K562 (cell line): ENCODE data around the gene FTSJ3. TPM values are rescaled to one million over a fixed set of nuclear protein-coding genes. Genes with fewer than 3 reads are reported as not detected.
A peak's percentile ranks its signal among the peaks of the same experiment; 100 is the strongest.

Experiments used
- FOXJ2 ChIP-seq: fragments of 200-800 bp; sonication (Bioruptor generic); IDR thresholded peaks from 2 replicates; pipeline ENCODE4 v1.6.1; 2016; ENCODE audit warnings: missing genetic modification characterization, missing compliant biosample characterization
- HDAC6 ChIP-seq: IDR thresholded peaks from 2 replicates; pipeline ENCODE4 v1.6.1; 2012; ENCODE audit warnings: low read depth, mild to moderate bottlenecking, control low read depth, inconsistent platforms, low read length, moderate library complexity
- HMGN3 ChIP-seq: IDR thresholded peaks from 2 replicates; pipeline ENCODE4 v1.6.1; 2011; ENCODE audit warnings: borderline replicate concordance, low read depth, mild to moderate bottlenecking, mixed read lengths, low read length; ENCODE audit not compliant: insufficient read length; ENCODE audit errors: extremely low read depth
- JUN ChIP-seq, 2 experiments: sonication (generic) in 1 of 2; formaldehyde crosslinking in 1 of 2; IDR thresholded peaks; 2 replicates each; pipeline versions ENCODE4 v1.6.1 to v1.8.0; 2012 to 2022; ENCODE audit warnings: borderline replicate concordance in 2 of 2, mild to moderate bottlenecking in 2 of 2, improper control_type of control experiment in 1 of 2, low read depth in 1 of 2, low read length in 1 of 2, missing genetic modification reagents in 1 of 2
- MEF2A ChIP-seq: IDR thresholded peaks from 2 replicates; pipeline ENCODE4 v1.6.1; 2011; ENCODE audit warnings: low read depth, mild to moderate bottlenecking, low read length, moderate library complexity; ENCODE audit not compliant: control insufficient read depth
- TCF3 ChIP-seq: sonication (generic); formaldehyde crosslinking; IDR thresholded peaks from 2 replicates; pipeline ENCODE4 v1.4.0; 2020; ENCODE audit warnings: mild to moderate bottlenecking, missing genetic modification reagents
- TEAD4 ChIP-seq, 2 experiments: sonication (generic) in 1 of 2; formaldehyde crosslinking in 1 of 2; IDR thresholded peaks; 2 replicates each; pipeline versions ENCODE4 v1.6.1 to v1.8.0; 2012 to 2022; ENCODE audit warnings: borderline replicate concordance in 1 of 2, inconsistent platforms in 1 of 2, low read length in 1 of 2, mild to moderate bottlenecking in 1 of 2, missing genetic modification reagents in 1 of 2
- ZNF696 ChIP-seq: fragments of 250-450 bp; sonication (Bioruptor Pico); conservative IDR thresholded peaks from 2 replicates; pipeline ENCODE4 v1.4.0; 2020; ENCODE audit warnings: mild to moderate bottlenecking, moderate library complexity
- ZNF76 ChIP-seq: fragments of 250-450 bp; sonication (Bioruptor Pico); IDR thresholded peaks from 2 replicates; pipeline ENCODE4 v1.4.0; 2020; ENCODE audit warnings: mild to moderate bottlenecking, moderate library complexity, borderline replicate concordance
- ZSCAN29 ChIP-seq: fragments of 450-650 bp; IDR thresholded peaks from 2 replicates; pipeline ENCODE4 v1.6.1; 2017
- polyA plus RNA-seq, 8 experiments: library from polyadenylated mRNA; depleted of rRNA in 4 of 8; stranded (reverse) in 5 of 8; unstranded in 3 of 8; fragments of >200 nt; fragmentation: Nextera tagmentation in 2 of 8; fragmentation: Illumina TruSeq in 1 of 8; extraction: Ambion mirVana in 2 of 8; extraction: Trizol in 1 of 8; gene quantifications; 2 replicates each; pipeline versions ENCODE4 v1.2.1 to v1.2.3, GENCODE V29; 2011 to 2014; ENCODE audit warnings: inconsistent platforms in 1 of 8, missing spikeins in 1 of 8
- total RNA-seq, 7 experiments: library from RNA; depleted of rRNA in 6 of 7; stranded (reverse); fragments of >200 nt in 6 of 7; fragmentation: Illumina TruSeq in 2 of 7; extraction: Trizol in 2 of 7; gene quantifications; 2 replicates each; pipeline versions ENCODE4 v1.2.1 to v1.2.3, GENCODE V29; 2011 to 2021; ENCODE audit warnings: low replicate concordance in 1 of 7
- TF ChIP-seq, protein P1 (sequence below): fragments of 450-650 bp; IDR thresholded peaks from 2 replicates; pipeline ENCODE4 v1.6.1; 2016; ENCODE audit warnings: borderline replicate concordance
- TF ChIP-seq, protein P2 (sequence below): fragments of 250-450 bp; sonication (Bioruptor Pico); IDR thresholded peaks from 2 replicates; pipeline ENCODE4 v1.6.1; 2021; ENCODE audit warnings: mild to moderate bottlenecking
- TF ChIP-seq, protein P3 (sequence below): fragments of 450-650 bp; IDR thresholded peaks from 2 replicates; pipeline ENCODE4 v1.6.1; 2016; ENCODE audit warnings: mild to moderate bottlenecking
- TF ChIP-seq, protein P4 (sequence below): fragments of 250-450 bp; sonication (Bioruptor Pico); IDR thresholded peaks from 2 replicates; pipeline ENCODE4 v1.4.0; 2020; ENCODE audit warnings: mild to moderate bottlenecking, moderate library complexity

Gene FTSJ3
- total and polyA plus RNA-seq, 9 of the 15 experiments (the other 6 are each of a cell fraction or from before 2014, with no cell fraction given): 18.0 to 65.6 (median 52.4) TPM

DNA sequence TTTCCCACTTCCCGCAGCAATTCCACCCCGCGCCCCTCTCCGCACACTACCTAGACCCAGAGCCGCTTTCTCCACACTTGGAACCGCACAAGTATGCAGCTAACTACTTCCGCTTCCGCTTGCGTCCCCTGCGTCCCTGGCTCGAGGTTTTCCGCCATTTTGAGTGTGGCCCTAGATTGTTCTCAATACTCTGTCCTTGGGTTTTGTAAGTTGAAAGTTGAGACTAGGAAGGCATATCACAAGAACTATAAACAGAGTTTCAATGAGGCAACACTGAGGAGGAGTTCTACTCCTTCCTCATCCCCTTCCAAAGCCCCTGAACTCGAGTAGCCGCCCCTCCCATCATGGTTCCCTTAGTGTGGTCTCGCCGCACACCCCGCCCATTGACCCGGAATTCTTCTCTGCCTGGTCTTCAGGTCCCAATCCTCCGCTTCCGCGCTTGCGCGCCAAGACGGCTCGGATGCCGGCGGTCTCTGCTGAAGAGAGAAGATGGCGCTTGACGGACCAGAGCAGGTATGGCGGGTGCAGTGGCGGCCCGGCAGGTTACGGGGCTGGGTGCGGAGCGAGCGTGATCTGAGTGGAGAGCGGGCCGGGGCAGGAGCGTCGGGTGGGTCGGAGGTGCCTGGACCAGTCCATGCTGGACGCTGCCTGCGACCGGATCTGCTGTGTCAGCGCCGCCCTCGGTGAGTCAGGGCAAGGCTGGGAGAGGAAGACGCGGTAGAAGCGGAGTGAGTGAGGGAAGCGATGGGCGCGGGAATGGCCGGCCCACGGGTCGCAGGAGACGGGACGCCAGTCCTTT lies at the start of gene FTSJ3, which contains the start of gene PSMC5 (continued):
- TF ChIP-seq, protein P1, sequence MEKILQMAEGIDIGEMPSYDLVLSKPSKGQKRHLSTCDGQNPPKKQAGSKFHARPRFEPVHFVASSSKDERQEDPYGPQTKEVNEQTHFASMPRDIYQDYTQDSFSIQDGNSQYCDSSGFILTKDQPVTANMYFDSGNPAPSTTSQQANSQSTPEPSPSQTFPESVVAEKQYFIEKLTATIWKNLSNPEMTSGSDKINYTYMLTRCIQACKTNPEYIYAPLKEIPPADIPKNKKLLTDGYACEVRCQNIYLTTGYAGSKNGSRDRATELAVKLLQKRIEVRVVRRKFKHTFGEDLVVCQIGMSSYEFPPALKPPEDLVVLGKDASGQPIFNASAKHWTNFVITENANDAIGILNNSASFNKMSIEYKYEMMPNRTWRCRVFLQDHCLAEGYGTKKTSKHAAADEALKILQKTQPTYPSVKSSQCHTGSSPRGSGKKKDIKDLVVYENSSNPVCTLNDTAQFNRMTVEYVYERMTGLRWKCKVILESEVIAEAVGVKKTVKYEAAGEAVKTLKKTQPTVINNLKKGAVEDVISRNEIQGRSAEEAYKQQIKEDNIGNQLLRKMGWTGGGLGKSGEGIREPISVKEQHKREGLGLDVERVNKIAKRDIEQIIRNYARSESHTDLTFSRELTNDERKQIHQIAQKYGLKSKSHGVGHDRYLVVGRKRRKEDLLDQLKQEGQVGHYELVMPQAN: peak; percentile 90
- TF ChIP-seq, protein P2, sequence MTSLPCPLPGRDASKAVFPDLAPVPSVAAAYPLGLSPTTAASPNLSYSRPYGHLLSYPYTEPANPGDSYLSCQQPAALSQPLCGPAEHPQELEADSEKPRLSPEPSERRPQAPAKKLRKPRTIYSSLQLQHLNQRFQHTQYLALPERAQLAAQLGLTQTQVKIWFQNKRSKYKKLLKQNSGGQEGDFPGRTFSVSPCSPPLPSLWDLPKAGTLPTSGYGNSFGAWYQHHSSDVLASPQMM (CRISPR knock-in tag): no peak
- TF ChIP-seq MEF2A: no peak
- peak; percentile 79 for TF ChIP-seq HMGN3
- no peak for TF ChIP-seq HDAC6
- TF ChIP-seq ZSCAN29: no peak
- no peak for TF ChIP-seq ZNF696
- no peak for TF ChIP-seq FOXJ2 (tag)
- TF ChIP-seq, protein P3, sequence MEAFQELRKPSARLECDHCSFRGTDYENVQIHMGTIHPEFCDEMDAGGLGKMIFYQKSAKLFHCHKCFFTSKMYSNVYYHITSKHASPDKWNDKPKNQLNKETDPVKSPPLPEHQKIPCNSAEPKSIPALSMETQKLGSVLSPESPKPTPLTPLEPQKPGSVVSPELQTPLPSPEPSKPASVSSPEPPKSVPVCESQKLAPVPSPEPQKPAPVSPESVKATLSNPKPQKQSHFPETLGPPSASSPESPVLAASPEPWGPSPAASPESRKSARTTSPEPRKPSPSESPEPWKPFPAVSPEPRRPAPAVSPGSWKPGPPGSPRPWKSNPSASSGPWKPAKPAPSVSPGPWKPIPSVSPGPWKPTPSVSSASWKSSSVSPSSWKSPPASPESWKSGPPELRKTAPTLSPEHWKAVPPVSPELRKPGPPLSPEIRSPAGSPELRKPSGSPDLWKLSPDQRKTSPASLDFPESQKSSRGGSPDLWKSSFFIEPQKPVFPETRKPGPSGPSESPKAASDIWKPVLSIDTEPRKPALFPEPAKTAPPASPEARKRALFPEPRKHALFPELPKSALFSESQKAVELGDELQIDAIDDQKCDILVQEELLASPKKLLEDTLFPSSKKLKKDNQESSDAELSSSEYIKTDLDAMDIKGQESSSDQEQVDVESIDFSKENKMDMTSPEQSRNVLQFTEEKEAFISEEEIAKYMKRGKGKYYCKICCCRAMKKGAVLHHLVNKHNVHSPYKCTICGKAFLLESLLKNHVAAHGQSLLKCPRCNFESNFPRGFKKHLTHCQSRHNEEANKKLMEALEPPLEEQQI: no peak
- peak; percentile 58; the same call in 1 of the 2 replicates for TF ChIP-seq TEAD4 (IDR thresholded peaks at IDR 0.05; ENCODE audit: low read length)
- TF ChIP-seq TEAD4 (CRISPR knock-in tag; IDR thresholded peaks at IDR 0.05; ENCODE audit: borderline replicate concordance): no peak
- TF ChIP-seq, protein P4, sequence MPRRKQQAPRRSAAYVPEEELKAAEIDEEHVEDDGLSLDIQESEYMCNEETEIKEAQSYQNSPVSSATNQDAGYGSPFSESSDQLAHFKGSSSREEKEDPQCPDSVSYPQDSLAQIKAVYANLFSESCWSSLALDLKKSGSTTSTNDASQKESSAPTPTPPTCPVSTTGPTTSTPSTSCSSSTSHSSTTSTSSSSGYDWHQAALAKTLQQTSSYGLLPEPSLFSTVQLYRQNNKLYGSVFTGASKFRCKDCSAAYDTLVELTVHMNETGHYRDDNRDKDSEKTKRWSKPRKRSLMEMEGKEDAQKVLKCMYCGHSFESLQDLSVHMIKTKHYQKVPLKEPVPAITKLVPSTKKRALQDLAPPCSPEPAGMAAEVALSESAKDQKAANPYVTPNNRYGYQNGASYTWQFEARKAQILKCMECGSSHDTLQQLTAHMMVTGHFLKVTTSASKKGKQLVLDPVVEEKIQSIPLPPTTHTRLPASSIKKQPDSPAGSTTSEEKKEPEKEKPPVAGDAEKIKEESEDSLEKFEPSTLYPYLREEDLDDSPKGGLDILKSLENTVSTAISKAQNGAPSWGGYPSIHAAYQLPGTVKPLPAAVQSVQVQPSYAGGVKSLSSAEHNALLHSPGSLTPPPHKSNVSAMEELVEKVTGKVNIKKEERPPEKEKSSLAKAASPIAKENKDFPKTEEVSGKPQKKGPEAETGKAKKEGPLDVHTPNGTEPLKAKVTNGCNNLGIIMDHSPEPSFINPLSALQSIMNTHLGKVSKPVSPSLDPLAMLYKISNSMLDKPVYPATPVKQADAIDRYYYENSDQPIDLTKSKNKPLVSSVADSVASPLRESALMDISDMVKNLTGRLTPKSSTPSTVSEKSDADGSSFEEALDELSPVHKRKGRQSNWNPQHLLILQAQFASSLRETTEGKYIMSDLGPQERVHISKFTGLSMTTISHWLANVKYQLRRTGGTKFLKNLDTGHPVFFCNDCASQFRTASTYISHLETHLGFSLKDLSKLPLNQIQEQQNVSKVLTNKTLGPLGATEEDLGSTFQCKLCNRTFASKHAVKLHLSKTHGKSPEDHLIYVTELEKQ (CRISPR knock-in tag): no peak
- TF ChIP-seq TCF3 (CRISPR knock-in tag): no peak; the same call in 1 of the 2 replicates
- peak; percentile 38; the same call in 1 of the 2 replicates for TF ChIP-seq JUN (IDR thresholded peaks at IDR 0.05; ENCODE audit: borderline replicate concordance, low read depth, low read length)
- TF ChIP-seq JUN (CRISPR knock-in tag; IDR thresholded peaks at IDR 0.05; ENCODE audit: borderline replicate concordance): no peak
- 0 out of 2 replicates have a peak, but pooled peaks have one; percentile 13 for TF ChIP-seq ZNF76 (CRISPR knock-in tag)
